SH-SY5Y (cell line): Measurements from ENCODE around the gene SP6.

Experiments
- GATA2 ChIP-seq: IDR thresholded peaks from 2 replicates; pipeline ENCODE4 v1.6.1; 2011; ENCODE audit warnings: mild to moderate bottlenecking, low read depth, low read length
- GATA3 ChIP-seq: IDR thresholded peaks from 2 replicates; pipeline ENCODE4 v1.6.1; 2011; ENCODE audit warnings: low read depth, mild to moderate bottlenecking, low read length, moderate library complexity

- TF ChIP-seq GATA3 = no peak
- TF ChIP-seq GATA2 = no peak
These were observed 2.8 kb downstream of the SP6 start for GRCh38 chr17:47848198-47848513.
